ENCODE results near the gene SRP9.

The SRP9 gene

DNA sequence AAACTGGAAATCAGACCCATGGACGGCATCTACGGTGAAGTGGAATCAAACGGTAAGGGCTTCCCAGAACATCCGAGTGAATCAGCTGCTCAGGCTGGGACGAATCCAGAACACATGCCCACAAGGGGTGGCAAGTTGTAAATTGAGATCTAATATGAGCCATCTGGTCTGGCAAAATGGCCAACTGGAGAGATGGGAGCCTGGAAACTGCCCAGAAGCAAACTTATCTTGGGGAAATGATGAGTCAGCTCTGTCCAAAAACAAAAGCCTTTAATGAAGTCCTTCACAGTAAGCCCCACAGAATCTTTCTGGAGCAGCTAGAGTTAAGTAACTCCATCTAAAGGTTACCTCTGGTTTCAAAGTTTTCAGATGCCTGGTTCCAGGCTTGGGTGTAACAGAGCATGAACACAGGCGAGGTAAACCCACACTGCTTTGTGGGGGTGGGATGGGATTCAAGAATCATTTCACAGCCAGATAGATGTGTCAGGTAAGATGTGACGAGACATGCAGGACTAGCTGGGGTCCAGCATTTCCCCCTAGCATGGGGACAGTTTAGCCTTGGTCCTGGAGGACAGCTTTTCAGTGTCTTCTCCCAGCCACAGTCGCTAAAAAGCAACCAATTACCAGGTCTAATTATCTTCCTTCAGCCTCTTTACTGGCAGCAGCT is 10.5 kb upstream of the SRP9 start:
- H3K4me3 ChIP-seq (ENCODE audit: low read depth, low read length): no peak overlapping the region
- H3K36me3 ChIP-seq: no peaks in the 10 kb centered on the region
- no peak for DNase-seq
- H3K27ac ChIP-seq: no peak overlapping the region
- H3K9me3 ChIP-seq (ENCODE audit: severe bottlenecking): no peaks in the 10 kb centered on the region
- H3K27me3 ChIP-seq (ENCODE audit: insufficient read depth, low read depth, severe bottlenecking): no peaks in the 10 kb centered on the region
- TF ChIP-seq, protein P1, sequence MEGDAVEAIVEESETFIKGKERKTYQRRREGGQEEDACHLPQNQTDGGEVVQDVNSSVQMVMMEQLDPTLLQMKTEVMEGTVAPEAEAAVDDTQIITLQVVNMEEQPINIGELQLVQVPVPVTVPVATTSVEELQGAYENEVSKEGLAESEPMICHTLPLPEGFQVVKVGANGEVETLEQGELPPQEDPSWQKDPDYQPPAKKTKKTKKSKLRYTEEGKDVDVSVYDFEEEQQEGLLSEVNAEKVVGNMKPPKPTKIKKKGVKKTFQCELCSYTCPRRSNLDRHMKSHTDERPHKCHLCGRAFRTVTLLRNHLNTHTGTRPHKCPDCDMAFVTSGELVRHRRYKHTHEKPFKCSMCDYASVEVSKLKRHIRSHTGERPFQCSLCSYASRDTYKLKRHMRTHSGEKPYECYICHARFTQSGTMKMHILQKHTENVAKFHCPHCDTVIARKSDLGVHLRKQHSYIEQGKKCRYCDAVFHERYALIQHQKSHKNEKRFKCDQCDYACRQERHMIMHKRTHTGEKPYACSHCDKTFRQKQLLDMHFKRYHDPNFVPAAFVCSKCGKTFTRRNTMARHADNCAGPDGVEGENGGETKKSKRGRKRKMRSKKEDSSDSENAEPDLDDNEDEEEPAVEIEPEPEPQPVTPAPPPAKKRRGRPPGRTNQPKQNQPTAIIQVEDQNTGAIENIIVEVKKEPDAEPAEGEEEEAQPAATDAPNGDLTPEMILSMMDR (IDR thresholded peaks at IDR 0.05; ENCODE audit: low read depth, low read length): no peak

DNA sequence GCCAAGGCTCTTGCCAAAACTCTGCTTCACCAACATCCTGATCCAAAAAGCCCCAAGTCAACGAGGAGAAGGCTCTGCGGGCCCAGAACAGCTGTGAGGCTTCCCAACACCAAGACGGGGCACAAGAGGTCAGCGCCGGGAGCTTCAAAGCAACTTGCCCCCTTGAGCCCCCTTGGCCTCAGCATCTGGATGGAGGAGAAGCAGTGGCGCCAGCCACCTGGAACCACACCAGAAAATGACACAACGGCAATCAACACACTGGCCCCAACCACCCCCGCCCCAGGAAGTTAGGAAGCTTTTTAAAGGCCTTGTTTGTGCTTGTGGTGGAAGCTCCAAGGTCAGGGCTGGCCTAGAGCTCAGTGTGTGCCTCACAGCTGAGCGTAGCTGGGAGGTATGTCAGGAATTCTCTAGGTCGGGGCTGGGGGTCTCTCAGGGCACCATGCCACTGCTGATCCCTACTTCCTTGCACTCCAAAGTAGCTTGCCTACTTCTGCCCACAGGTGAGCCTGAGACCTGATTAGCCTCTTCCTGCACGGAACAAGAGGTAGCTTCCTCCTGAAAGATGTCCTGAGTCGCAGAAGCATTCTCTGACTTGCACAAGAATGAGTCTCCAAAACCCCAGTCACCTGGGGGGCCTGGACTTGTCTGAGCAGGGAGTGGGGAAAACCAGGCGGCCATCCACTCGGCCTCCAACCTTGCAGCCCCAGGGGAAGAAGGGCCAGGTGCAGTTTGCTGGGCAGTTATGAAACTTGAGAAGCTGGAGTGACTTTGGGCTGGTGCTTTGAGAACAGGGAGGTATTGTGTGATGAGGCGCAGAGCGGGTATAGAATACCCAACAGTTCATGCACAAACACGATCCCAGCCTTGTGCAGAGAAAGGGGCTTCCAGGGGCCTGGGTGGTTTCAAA is 9.7 kb upstream of the SRP9 start:
- H3K4me3 ChIP-seq (ENCODE audit: low read depth, low read length): no peak overlapping the region
- no peak for DNase-seq
- H3K27me3 ChIP-seq (ENCODE audit: insufficient read depth, low read depth, severe bottlenecking): no peaks in the 10 kb centered on the region
- peak overlapping the region; percentile 72 for H3K27ac ChIP-seq
- H3K9me3 ChIP-seq (ENCODE audit: severe bottlenecking): no peaks in the 10 kb centered on the region
- TF ChIP-seq, protein P1 (IDR thresholded peaks at IDR 0.05; ENCODE audit: low read depth, low read length): no peak
- no peaks in the 10 kb centered on the region for H3K36me3 ChIP-seq

DNA sequence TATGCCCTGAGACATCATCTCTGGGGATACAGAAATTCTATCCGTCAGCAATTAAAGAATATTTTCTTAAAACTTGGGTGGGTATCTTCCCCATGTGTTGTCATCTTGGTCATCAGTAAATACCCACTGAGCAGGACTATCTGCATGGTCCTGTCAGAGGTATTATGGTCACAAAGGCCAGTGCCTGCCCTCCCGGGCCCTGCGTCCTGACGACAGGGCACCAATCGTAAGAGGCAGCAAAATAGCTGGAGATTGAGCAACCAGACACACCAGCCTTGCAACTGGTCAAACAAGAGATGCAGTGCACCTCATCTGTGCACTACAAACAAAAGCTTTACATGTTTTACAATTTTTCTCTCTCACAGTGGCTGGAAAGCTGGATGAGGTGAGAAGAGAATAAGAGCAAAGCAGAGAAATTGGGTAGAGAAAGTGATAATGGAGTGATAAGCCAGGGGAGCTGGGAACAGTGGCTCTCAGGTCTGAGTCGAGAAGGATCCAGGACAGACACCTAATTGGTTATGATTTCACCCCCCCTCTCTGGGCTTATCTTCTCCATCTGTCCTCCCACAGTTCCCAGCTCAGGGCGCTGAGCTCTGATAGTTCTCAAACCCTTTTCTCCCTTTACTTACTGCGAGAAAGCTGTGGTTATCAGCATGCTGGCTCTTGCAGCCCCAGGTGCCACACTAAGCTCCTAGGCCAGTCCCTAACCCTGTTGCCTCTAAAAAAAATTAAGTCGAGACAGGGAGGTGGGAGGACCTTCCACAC is 8.8 kb upstream of the SRP9 start:
- TF ChIP-seq, protein P1 (IDR thresholded peaks at IDR 0.05; ENCODE audit: low read depth, low read length): no peak
- peak; percentile 69 for DNase-seq
- H3K36me3 ChIP-seq: no peaks in the 10 kb centered on the region
- H3K9me3 ChIP-seq (ENCODE audit: severe bottlenecking): no peaks in the 10 kb centered on the region
- peak overlapping the region; percentile 72 for H3K27ac ChIP-seq
- no peak overlapping the region for H3K4me3 ChIP-seq (ENCODE audit: low read depth, low read length)
- no peaks in the 10 kb centered on the region for H3K27me3 ChIP-seq (ENCODE audit: insufficient read depth, low read depth, severe bottlenecking)

DNA sequence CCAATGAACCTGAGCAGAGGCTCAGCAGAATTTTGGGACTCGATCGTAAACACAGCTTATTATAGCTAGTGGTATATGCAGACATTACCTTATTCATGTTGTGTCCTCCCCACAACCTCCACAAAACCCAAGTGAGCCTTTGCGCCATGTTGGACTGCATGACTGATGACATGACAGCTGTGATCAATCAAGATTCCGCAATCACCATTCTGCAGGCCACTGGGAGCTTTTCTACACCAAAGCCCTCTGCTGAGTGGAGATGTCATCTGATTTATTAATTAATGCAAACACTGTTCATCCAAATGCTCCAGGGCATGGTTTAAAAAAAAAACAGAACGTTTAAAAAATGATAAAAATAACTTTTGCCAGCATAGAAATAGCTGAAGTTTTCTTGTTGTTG is 7.9 kb upstream of the SRP9 start:
- Histone ChIP-seq H3K27ac (peak overlapping the region; percentile 72), H3K27me3 (ENCODE audit: insufficient read depth, low read depth, severe bottlenecking) (no peaks in the 10 kb centered on the region), H3K4me3 (ENCODE audit: low read depth, low read length) (no peak overlapping the region), H3K36me3 (no peaks in the 10 kb centered on the region), H3K9me3 (ENCODE audit: severe bottlenecking) (no peaks in the 10 kb centered on the region)
- DNase-seq: no peak
- TF ChIP-seq, protein P1 (IDR thresholded peaks at IDR 0.05; ENCODE audit: low read depth, low read length): no peak

DNA sequence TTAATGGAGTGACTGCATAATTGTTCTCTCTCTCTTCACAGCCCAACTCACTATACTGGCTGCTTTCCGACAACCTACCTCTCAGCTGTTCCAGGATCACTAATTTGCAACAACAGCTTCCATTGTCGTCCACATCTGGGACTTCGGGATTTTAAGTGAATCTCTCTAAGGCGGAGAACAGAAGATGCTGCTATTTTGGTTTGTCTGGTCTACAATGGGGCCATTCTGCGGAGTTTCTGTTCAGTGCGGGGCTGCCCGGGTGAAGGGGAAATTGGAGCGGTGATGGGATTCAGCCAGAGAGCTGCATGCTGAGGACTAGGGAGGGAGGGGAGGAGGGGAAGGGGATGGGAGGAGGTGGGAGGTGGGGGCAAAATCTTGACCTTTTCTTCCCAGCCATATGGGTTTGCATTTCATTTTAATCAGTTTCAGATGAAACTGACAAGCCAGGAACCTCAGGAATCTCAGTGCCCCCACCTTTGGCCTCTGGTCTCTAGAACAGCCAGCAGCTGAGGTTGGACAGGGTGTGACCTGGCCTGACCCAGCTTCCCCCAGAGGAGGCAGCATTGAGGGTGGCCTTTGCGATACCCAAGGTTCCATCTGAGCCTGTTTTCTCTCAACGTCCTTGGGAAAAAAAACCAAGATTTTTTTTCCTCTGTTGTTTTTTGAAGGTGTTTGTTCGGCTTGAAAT is 6.9 kb upstream of the SRP9 start:
- no peak overlapping the region for H3K4me3 ChIP-seq (ENCODE audit: low read depth, low read length)
- H3K36me3 ChIP-seq: no peaks in the 10 kb centered on the region
- H3K27ac ChIP-seq: no peak overlapping the region; the same call in 1 of the 2 replicates
- H3K9me3 ChIP-seq (ENCODE audit: severe bottlenecking): no peaks in the 10 kb centered on the region
- no peaks in the 10 kb centered on the region for H3K27me3 ChIP-seq (ENCODE audit: insufficient read depth, low read depth, severe bottlenecking)
- no peak for DNase-seq
- TF ChIP-seq, protein P1 (IDR thresholded peaks at IDR 0.05; ENCODE audit: low read depth, low read length): no peak

Measured in WERI-Rb-1 (cell line).